SK-N-MC (cell line): Measurements from ENCODE around the gene MRPS18B.

Experiments used
- EZH2 ChIP-seq: fragments of 200-600 bp; sonication (generic); IDR thresholded peaks from one replicate; pipeline ENCODE4 v1.6.1; 2017; ENCODE audit warnings: antibody characterized with exemption
- POLR2AphosphoS5 ChIP-seq: IDR thresholded peaks from 2 replicates; pipeline ENCODE4 v1.6.1; 2012; ENCODE audit warnings: mild to moderate bottlenecking, low read depth, low read length, borderline replicate concordance

DNA sequence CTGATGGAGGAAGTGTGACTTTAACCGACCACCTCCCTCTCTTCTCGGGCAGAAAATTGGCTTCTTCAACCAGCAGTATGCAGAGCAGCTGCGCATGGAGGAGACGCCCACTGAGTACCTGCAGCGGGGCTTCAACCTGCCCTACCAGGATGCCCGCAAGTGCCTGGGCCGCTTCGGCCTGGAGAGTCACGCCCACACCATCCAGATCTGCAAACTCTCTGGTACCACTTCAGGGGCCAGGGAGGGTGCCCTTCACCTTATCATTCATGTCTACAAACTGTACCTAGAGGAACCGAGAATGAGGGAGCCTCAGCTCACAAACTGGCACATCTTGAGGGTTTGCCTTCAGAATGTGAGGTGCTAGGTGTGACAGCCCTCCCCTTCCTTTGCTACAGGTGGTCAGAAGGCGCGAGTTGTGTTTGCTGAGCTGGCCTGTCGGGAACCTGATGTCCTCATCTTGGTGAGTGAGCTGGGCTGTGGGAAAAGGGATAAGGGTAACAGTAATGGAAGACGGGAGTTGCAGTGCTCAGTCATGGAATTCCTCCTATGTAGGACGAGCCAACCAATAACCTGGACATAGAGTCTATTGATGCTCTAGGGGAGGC, 27.8 kb upstream of the MRPS18B start:
- TF ChIP-seq POLR2AphosphoS5: no peak
- TF ChIP-seq EZH2: no peak
